ENCODE data around the gene PRKG1. TPM values are rescaled to one million over a fixed set of nuclear protein-coding genes. Genes with fewer than 3 reads are reported as not detected.

The PRKG1 gene
- polyA plus RNA-seq, 1 donor (not counting 4 experiments of a cell fraction or from before 2014, with no cell fraction given) = 0.24 TPM

GRCh38 chr10:51141010-51141409 lies 66.7 kb downstream of the PRKG1 start:
- H3K79me2 ChIP-seq (ENCODE audit: control insufficient read depth, insufficient read depth, low read length) = no peaks in the 10 kb centered on the region
- H3K27ac ChIP-seq (ENCODE audit: control insufficient read depth, insufficient read depth, low read length) = no peak overlapping the region
- dilution Hi-C loops (cut with MboI; ENCODE audit: extremely low pct_ligation_motif_present, low sequenced_read_pairs) = no loop called here
- H3K4me2 ChIP-seq (ENCODE audit: control insufficient read depth, extremely low read depth, insufficient read depth, low read depth, low read length) = no peak overlapping the region
- H3K36me3 ChIP-seq (ENCODE audit: control insufficient read depth in 2 of 2, extremely low read depth in 1 of 2, insufficient read depth in 2 of 2, low read length in 2 of 2) = no peaks in the 10 kb centered on the region
- H3K4me3 ChIP-seq (ENCODE audit: control insufficient read depth in 2 of 3, extremely low read depth in 1 of 3, insufficient read depth in 2 of 3, low read depth in 1 of 3, low read length in 3 of 3) = no peak overlapping the region
- H3K27me3 ChIP-seq (ENCODE audit: control insufficient read depth, extremely low read depth, insufficient read depth, low read length) = no peaks in the 10 kb centered on the region
- H3K9ac ChIP-seq (ENCODE audit: control insufficient read depth, extremely low read depth, insufficient read depth, low read length) = no peak overlapping the region
- no peaks in the 10 kb centered on the region for H3K4me1 ChIP-seq (ENCODE audit: control insufficient read depth, extremely low read depth, insufficient read depth, low read length)
- H3K9me1 ChIP-seq (ENCODE audit: control insufficient read depth, extremely low read depth, insufficient read depth, low read length) = no peaks in the 10 kb centered on the region
- no peak overlapping the region for H2AFZ ChIP-seq (ENCODE audit: control insufficient read depth, low read length)
- no peak for DNase-seq (ENCODE audit: low read depth, low spot score)
- TF ChIP-seq CTCF (optimal IDR thresholded peaks at IDR 0.05 in 1 of 3, IDR thresholded peaks at IDR 0.05 in 1 of 3, conservative IDR thresholded peaks at IDR 0.05 in 1 of 3; ENCODE audit: extremely low read depth in 1 of 3, insufficient read depth in 2 of 3, low read length in 3 of 3) = no peak
- no peak for TF ChIP-seq EZH2 (IDR thresholded peaks at IDR 0.05; ENCODE audit: low read length)
- no peak for FAIRE-seq
- no peaks in the 10 kb centered on the region for H3K9me3 ChIP-seq (ENCODE audit: control insufficient read depth, low read depth, low read length)
- H4K20me1 ChIP-seq (ENCODE audit: control insufficient read depth, extremely low read depth, insufficient read depth, low read length) = no peaks in the 10 kb centered on the region

GRCh38 chr10:51144161-51144781 lies 70.0 kb downstream of the PRKG1 start:
- Histone ChIP-seq H3K36me3 (ENCODE audit: control insufficient read depth in 2 of 2, extremely low read depth in 1 of 2, insufficient read depth in 2 of 2, low read length in 2 of 2) (no peaks in the 10 kb centered on the region), H3K79me2 (ENCODE audit: control insufficient read depth, insufficient read depth, low read length) (no peaks in the 10 kb centered on the region), H3K27ac (ENCODE audit: control insufficient read depth, insufficient read depth, low read length) (no peak overlapping the region), H3K4me3 (ENCODE audit: control insufficient read depth in 2 of 3, extremely low read depth in 1 of 3, insufficient read depth in 2 of 3, low read depth in 1 of 3, low read length in 3 of 3) (no peak overlapping the region), H3K9me1 (ENCODE audit: control insufficient read depth, extremely low read depth, insufficient read depth, low read length) (no peaks in the 10 kb centered on the region), H4K20me1 (ENCODE audit: control insufficient read depth, extremely low read depth, insufficient read depth, low read length) (no peaks in the 10 kb centered on the region), H3K4me2 (ENCODE audit: control insufficient read depth, extremely low read depth, insufficient read depth, low read depth, low read length) (no peak overlapping the region), H3K9me3 (ENCODE audit: control insufficient read depth, low read depth, low read length) (no peaks in the 10 kb centered on the region), H3K4me1 (ENCODE audit: control insufficient read depth, extremely low read depth, insufficient read depth, low read length) (no peaks in the 10 kb centered on the region), H2AFZ (ENCODE audit: control insufficient read depth, low read length) (no peak overlapping the region), H3K27me3 (ENCODE audit: control insufficient read depth, extremely low read depth, insufficient read depth, low read length) (no peaks in the 10 kb centered on the region), H3K9ac (ENCODE audit: control insufficient read depth, extremely low read depth, insufficient read depth, low read length) (no peak overlapping the region)
- dilution Hi-C loops (cut with MboI; ENCODE audit: extremely low pct_ligation_motif_present, low sequenced_read_pairs) = no loop called here
- TF ChIP-seq EZH2 (IDR thresholded peaks at IDR 0.05; ENCODE audit: low read length) (no peak), CTCF (optimal IDR thresholded peaks at IDR 0.05 in 1 of 3, IDR thresholded peaks at IDR 0.05 in 1 of 3, conservative IDR thresholded peaks at IDR 0.05 in 1 of 3; ENCODE audit: extremely low read depth in 1 of 3, insufficient read depth in 2 of 3, low read length in 3 of 3) (no peak)
- no peak for DNase-seq (ENCODE audit: low read depth, low spot score)
- FAIRE-seq = no peak

All from keratinocyte (primary cell).